Gastrocnemius medialis (tissue), 4 donors: ENCODE data around the gene MRPL45.
"Not testable (repeated sequence)": the region's sequence is repeated elsewhere in the genome, so short reads cannot be mapped to it uniquely, and the experiment has no call there.

Source experiments
- CTCF ChIP-seq, 5 experiments: fragments of 450-650 bp in 3 of 5; fragments of 200-600 bp in 2 of 5; sonication (generic) in 2 of 5; IDR thresholded peaks in 4 of 5; conservative IDR thresholded peaks in 1 of 5; 1 replicate in 4 of 5; 2 replicates in 1 of 5; pipeline ENCODE4 v1.5.1; 2016 to 2019; ENCODE audit warnings: antibody characterized with exemption in 5 of 5, mild to moderate bottlenecking in 3 of 5, moderate library complexity in 3 of 5
- POLR2A ChIP-seq, 2 donors: fragments of 450-650 bp; IDR thresholded peaks; one replicate each; pipeline ENCODE4 v1.6.1; 2017; ENCODE audit warnings: antibody characterized with exemption in 2 of 2, mild to moderate bottlenecking in 2 of 2, moderate library complexity in 2 of 2

GRCh38 chr17:38269045-38269444 lies 27.9 kb upstream of the MRPL45 start:
- not testable (repeated sequence) for TF ChIP-seq CTCF (IDR thresholded peaks at IDR 0.05 in 4 of 5, conservative IDR thresholded peaks at IDR 0.05 in 1 of 5); POLR2A (IDR thresholded peaks at IDR 0.05)
